Lower leg skin (tissue), 3 donors: ENCODE measurements around the gene TBC1D21.

Experiments
- CTCF ChIP-seq, 3 donors: fragments of 450-650 bp; IDR thresholded peaks; one replicate each; pipeline ENCODE4 v1.5.1; 2016; ENCODE audit warnings: antibody characterized with exemption in 3 of 3, mild to moderate bottlenecking in 3 of 3, moderate library complexity in 2 of 3
- POLR2A ChIP-seq, 2 donors: fragments of 450-650 bp; IDR thresholded peaks; one replicate each; pipeline ENCODE4 v1.6.1; 2016 to 2017; ENCODE audit warnings: antibody characterized with exemption in 2 of 2, mild to moderate bottlenecking in 1 of 2, moderate library complexity in 1 of 2

- TF ChIP-seq POLR2A (IDR thresholded peaks at IDR 0.05) (no peak), CTCF (IDR thresholded peaks at IDR 0.05) (no peak)
Observed at GRCh38 chr15:73927476-73928240, 54.3 kb downstream of the TBC1D21 start.
